ENCODE measurements around the gene DNAJC11.
A peak's percentile ranks its signal among the peaks of the same experiment; 100 is the strongest.

DNAJC11 gene

DNA sequence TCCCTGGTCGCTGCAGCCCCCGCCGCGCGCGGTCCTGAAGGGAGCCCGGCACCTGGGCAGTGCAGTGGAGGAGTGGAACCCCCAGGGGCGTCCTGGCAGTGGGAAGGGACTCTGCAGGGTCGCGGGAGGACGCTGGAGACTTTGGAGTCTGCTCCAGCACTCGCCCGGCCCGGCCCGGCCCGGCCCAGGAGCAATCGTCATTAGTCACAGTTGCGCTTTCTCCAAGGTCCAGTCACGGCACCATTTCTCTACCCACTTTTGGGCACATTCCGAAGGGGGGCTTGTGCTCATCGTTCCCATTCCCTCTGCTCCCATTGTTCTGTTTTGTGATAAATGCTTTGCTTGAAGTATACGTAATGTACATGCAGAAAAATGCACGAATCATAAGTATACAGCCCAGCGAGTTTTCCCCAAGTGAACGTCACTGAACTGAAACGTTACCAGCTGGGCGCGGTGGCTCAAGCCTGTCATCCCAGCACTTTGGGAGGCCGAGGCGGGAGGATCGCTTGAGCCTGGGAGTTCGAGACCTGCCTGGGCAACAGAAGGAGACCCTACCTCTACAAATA, 75.9 kb downstream of the DNAJC11 start:
- H3K4me3 ChIP-seq (ENCODE audit: control insufficient read depth, low read depth, low read length), result peak overlapping the region; percentile 71
- peak; percentile 76 for DNase-seq (ENCODE audit: low read depth)
- TF ChIP-seq, protein P1, sequence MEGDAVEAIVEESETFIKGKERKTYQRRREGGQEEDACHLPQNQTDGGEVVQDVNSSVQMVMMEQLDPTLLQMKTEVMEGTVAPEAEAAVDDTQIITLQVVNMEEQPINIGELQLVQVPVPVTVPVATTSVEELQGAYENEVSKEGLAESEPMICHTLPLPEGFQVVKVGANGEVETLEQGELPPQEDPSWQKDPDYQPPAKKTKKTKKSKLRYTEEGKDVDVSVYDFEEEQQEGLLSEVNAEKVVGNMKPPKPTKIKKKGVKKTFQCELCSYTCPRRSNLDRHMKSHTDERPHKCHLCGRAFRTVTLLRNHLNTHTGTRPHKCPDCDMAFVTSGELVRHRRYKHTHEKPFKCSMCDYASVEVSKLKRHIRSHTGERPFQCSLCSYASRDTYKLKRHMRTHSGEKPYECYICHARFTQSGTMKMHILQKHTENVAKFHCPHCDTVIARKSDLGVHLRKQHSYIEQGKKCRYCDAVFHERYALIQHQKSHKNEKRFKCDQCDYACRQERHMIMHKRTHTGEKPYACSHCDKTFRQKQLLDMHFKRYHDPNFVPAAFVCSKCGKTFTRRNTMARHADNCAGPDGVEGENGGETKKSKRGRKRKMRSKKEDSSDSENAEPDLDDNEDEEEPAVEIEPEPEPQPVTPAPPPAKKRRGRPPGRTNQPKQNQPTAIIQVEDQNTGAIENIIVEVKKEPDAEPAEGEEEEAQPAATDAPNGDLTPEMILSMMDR (conservative IDR thresholded peaks at IDR 0.05; ENCODE audit: control insufficient read depth, insufficient read depth, low read depth, low read length), result no peak

DNA sequence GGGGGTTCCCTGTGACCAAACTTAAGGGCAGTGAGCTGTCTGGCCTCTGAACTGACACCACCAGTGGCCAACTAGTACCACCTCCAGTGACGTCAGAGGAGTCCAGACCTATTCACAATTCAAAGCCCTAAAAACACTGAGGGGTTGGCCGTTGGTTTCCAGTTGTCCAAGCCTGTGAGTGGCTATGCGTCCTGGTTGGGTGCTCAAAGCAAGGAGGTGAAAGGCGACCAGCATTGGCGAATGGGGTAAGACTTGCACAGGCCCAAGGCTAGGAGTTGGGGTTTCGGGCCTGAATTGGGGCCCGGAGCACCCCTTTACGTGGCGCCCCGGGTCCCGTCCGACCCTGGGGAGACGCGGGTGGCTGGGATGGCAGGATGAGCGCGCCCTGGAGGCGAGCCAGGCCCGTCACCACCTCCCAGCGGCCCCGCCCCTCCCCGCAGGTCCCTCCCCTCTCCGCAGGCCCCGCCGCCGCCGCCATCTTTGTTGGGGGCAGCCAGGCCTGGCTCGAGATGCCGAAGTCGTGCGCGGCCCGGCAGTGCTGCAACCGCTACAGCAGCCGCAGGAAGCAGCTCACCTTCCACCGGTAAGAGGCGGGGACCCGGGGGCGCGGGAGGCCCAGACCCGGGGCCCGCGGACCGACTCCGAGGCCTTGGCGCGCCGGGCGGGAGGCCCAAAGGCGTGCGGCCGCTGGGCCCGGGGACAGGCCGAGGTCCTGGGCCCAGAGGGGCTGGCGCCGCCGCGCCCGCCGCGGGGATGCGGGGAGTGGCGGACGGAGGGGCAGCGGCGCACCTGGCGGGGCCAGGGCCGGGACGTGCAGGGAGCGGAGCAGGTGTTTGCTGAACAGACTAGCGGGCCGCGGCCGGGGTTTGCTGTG, 76.7 kb downstream of the DNAJC11 start, which contains the start of gene THAP3:
TSS of gene THAP3 (plus strand) at position 159 of the 874 bp plus-strand sequence. CDS start at position 510, 351 bp downstream.
- TF ChIP-seq, protein P1 (conservative IDR thresholded peaks at IDR 0.05; ENCODE audit: control insufficient read depth, insufficient read depth, low read depth, low read length), result no peak
- peak; percentile 97 for DNase-seq (ENCODE audit: low read depth)

DNA sequence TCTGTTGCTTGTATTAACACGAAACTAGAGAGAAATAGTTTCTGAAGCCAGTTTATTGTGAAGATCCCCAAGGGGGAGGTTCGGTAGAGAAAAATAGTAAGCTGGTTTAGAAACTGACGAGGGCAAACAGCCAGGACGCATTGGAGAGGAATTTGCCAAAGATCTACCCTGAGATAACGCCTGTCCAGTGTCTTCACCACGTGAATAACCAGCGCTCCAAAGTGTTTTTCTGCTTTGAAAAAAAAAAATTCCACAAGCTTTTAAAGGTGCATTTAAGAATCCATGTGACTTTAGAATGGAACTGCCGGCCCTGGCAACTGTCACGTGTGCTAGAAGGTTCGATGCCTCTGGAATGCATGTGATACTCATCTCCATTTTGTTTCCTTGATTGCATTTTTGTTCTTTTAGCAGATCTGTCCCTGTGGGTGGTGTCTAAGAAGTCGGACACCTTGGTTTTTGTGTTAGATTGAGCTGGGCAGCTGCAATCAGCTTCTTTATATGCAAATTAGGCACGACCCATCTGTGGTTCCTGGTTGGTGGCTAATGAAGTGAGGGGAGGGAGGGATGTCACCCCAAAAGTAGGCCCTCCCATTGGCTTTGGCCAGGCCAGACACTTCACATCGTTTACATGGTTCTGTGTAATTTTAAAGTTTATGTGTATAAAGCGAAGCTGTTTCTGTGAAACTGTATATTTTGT, 78.2 kb downstream of the DNAJC11 start:
- no peak overlapping the region for H3K4me3 ChIP-seq (ENCODE audit: control insufficient read depth, low read depth, low read length)
- no peak for DNase-seq (ENCODE audit: low read depth)
- TF ChIP-seq, protein P1 (conservative IDR thresholded peaks at IDR 0.05; ENCODE audit: control insufficient read depth, insufficient read depth, low read depth, low read length), result no peak

More for the DNA sequence above, 76.7 kb downstream of the DNAJC11 start, which contains the start of gene THAP3:
- H3K4me3 ChIP-seq (ENCODE audit: control insufficient read depth, low read depth, low read length), result peak within 1 kb of the TSS; percentile 71

DNA sequence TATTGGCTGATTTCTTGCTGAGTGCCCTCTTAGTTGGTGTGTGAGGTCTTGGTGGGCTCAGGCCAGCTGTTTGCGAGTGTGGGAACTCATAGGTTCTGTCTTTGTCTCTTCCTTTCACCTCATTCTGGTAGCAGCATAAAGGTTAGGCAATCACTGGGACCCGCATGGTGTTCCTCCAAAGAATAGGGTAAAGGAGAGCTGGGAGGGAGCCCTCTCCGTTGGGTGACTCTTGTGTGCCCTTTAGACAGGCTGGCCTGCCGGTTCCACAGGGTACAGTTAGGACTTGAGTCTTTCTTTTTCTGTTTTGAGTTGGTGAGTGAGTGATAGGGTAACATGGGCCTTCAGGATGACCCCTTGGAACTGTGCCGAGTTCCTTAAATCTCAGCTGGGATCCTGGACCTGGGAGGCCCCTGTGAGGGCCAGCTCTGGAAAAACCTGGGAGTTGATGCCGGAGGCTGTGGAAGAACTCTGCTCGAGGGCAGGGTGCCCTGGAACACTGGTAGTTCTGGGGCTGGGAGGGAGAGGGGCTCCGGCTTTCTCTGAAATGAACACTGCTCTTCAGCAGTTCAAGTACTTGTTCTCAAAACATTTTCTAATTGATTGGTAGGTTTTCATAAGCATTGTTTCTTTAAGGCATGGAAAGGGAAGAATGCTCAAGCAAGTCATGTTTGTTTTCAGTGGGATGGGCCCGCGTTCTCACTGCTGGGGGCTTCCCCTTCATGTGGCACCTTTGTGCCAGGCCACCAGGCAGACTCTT, 79.0 kb downstream of the DNAJC11 start:
- TF ChIP-seq, protein P1 (conservative IDR thresholded peaks at IDR 0.05; ENCODE audit: control insufficient read depth, insufficient read depth, low read depth, low read length), result no peak
- H3K4me3 ChIP-seq (ENCODE audit: control insufficient read depth, low read depth, low read length), result no peak overlapping the region
- no peak for DNase-seq (ENCODE audit: low read depth)

DNA sequence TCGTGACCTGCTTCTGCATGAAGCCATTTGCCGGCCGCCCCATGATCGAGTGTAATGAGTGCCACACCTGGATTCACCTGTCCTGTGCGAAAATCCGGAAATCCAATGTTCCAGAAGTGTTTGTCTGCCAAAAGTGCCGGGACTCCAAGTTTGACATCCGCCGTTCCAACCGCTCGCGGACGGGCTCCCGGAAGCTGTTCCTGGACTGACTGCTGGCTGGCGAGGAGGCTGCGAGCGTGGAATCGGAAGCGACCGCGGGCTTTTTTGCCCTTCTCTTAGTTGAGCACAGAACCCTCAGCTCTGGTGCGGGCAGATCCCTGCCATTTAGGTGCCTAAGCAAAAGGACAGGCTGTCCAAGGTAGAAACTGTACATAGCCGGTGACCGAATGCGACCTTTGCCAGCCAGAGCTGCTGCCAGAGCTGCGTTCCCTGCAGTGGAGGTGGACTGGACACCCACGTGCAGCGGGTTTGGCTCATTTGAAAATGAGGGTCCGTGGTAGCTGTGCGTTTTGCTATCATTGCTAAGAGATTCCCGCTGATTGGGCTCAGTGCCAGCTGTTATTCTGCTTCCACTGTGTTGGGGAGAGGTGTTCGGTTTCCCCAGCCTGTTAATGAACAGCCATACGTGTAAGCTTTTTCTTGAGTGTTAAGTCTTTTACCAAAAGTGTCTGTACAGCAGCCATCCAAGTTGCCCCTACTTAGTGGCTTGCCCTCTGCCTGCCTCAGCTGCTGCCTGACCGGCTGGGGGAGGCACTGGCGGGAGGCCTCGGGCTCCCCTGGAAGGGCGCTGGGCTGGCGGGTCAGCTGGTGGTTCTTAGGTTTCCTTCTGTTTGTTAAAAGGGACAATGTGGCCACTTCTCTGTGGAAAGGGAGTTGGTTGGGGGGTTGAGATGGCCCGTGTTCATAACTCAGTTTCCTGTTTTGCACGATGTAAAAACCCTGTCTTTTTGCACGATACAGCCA, 79.9 kb downstream of the DNAJC11 start:
- DNase-seq (ENCODE audit: low read depth), result no peak
- TF ChIP-seq, protein P1 (conservative IDR thresholded peaks at IDR 0.05; ENCODE audit: control insufficient read depth, insufficient read depth, low read depth, low read length), result no peak
- no peak overlapping the region for H3K4me3 ChIP-seq (ENCODE audit: control insufficient read depth, low read depth, low read length)
